AG08395 (cell line): ENCODE data around the gene NEAT1.
A peak's percentile ranks its signal among the peaks of the same experiment; 100 is the strongest.
"Not testable (repeated sequence)": the region's sequence is repeated elsewhere in the genome, so short reads cannot be mapped to it uniquely, and the experiment has no call there.

ENCODE experiments used
- DNase-seq: peaks from one replicate; pipeline ENCODE4 v3.0.0; 2012; ENCODE audit warnings: mixed read lengths, low spot score

The NEAT1 gene

DNA sequence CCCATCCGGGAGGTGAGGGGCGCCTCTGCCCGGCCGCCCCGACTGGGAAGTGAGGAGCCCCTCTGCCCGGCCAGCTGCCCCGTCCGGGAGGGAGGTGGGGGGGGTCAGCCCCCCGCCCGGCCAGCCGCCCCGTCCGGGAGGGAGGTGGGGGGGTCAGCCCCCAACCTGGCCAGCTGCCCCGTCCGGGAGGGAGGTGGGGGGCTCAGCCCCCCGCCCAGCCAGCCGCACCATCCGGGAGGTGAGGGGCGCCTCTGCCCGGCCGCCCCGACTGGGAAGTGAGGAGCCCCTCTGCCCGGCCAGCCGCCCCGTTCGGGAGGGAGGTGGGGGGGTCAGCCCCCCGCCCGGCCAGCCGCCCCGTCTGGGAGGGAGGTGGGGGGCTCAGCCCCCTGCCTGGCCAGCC, 28.7 kb downstream of the NEAT1 start:
- not testable (repeated sequence) for DNase-seq

DNA sequence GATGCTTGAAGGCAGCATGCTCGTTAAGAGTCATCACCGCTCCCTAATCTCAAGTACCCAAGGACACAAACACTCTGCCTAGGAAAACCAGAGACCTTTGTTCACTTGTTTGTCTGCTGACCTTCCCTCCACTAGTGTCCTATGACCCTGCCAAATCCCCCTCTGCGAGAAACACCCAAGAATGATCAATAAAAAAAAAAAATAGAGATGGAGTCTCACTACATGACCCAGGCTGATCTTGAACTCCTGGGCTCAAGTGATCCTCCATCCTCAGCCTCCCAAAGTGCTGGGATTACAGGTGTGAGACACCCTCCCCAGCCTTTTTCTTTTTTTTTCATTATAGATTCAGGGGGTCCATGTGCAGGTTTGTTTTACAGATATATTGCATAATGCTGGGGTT, 29.7 kb downstream of the NEAT1 start:
- DNase-seq = not testable (repeated sequence)

DNA sequence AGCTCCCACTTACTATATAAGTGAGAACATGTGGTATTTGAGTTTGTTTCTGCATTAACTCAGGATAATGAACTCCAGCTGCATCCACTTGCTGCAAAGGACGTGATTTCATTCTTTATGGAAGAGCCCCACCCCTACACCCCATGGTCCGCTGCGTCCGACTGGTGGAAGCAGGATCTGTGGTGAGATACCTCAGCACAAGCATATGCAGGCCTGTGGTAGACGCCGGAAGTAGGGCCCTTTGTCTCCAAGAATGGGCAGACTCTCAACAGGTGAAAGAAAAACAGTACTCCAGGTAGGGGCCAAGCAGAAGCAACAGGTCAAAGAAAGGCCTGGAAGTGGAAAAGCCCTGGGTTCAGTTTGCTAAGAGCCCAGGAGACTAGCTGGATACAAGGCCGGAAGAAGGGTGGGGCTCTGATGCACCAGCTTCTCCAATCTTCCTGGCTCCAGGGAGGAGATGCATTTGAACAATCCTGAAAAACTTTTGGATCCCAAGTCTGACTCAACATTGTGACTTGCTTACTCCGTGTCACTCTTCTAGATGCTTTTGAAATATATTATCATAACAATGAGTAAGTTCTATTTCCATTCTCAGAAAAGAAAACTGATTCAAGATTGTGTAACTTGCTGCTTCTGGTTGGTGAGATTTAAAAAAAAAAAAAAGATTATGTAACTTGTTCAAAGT, 30.4 kb downstream of the NEAT1 start:
- DNase-seq = peak; percentile 67

DNA sequence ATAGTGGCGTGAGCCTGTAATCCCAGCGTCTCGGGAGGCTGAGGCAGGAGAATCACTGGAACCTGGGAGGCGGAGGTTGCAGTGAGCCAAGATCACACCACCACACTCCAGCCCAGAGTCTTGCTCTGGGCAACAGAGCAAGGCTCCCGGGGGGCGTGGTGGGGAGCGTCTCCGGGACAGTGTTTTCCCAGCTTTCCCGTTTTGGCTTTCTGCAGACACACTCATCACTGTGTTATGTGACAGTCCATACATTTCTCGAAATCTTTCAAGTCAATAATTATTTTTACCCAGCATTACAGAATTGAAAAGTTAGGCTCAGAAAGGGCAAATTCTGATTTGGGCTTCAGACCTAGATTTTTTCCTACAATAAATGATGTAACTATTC, 31.7 kb downstream of the NEAT1 start:
- DNase-seq = peak; percentile 41

DNA sequence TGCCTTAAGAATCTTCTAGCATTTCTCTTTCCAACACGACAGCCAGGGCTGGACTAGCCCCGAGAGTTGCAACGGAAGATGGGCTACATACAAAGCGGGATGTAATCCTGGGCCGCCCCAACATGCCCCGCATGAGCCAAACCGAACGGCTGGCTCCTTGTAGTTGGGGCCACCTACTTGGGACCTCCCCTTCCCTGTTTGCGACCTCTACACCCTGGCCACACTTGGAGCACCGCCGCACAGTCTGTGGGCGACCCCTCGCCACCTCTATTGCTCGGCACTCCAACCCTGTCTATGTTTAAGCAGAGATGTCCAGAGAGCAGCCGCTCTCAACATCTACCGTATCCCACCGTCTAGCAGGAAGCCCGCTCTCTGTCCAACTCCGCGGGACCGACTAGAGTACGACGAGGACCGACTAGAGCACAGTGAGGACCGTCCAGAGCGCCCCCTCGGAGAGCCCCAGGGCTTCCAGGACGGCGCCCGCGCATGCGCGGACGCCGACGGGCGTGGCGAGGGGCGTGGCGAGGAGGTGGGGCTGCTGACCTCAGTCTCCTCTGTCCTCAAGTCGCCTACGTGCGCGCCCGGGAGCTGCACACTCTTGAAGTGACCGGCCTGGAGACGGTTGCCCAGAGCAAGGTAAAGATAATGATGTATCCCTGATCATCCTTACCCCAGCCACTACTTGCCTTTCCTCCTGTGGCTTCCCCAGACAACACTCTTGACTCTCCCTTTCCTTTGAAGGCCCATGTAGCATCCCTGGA, 32.3 kb downstream of the NEAT1 start:
- DNase-seq = peak; percentile 96

DNA sequence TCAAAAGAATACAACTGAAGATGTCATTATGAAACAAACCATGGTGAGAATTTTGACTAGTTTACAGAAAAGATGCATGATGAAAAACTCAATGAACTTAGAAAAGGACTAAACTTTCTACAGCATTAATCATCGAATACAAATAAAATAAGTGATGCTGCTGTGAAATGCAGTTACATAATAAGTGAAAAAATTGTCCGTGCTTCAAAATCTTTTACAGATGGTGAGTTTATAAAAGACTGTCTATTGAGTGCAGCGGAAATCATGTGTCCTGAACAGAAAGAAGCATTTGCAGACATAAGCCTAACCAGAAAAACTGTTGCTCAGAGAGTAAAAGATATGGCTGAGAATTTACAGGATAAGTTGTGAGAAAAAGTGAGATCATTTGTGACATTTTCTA, 33.8 kb downstream of the NEAT1 start:
- DNase-seq = peak; percentile 29

DNA sequence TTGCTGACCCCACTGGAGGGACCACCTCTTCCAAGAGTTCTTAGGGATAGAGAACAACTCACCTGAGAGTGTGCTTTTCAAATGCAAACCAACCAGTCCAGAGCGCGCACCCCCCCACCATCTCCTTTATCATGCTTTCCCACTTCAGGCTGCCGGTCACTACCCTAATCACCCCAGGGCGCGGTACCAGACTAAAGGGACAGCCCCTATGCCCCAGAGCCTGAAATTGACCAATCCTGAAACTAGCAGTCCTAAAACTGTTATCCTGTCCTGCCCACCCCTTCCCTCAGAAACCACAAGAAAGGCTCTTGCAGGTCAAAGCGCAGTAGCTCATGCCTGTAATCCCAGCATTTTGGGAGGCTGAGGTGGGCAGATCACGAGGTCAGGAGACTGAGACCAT, 37.0 kb downstream of the NEAT1 start:
- DNase-seq = no peak

DNA sequence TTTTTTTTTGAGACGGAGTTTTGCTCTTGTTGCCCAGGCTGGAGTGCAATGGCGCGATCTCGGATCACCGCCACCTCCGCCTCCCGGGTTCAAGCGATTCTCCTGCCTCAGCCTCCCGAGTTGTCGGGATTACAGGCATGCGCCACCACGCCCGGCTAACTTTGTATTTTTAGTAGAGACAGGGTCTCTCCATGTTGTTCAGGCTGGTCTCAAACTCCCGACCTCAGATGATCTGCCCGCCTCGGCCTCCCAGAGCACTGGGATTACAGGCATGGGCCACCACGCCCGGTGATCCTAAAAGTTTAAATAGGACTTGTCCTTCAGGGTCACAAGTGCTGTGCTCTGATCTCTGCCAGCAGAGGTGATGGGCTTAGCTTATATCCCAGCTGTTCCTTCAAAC, 42.9 kb downstream of the NEAT1 start:
- not testable (repeated sequence) for DNase-seq

DNA sequence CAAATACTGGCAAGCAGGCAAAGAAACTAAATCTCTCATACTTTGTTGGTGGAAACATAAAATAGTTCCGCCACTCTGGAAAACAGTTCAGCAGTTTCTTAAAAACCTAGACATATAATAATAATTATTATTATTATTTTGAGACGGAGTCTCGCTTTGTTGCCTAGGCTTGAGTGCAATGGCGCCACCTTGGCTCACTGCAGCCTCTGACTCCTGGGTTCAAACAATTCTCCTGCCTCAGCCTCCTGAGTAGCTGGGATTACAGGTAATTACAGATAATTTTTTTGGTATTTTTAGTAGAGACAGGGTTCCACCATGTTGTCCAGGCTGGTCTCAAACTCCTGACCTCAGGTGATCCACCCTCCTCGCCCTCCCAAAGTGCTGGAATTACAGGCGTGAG, 44.7 kb downstream of the NEAT1 start:
- DNase-seq = not testable (repeated sequence)

DNA sequence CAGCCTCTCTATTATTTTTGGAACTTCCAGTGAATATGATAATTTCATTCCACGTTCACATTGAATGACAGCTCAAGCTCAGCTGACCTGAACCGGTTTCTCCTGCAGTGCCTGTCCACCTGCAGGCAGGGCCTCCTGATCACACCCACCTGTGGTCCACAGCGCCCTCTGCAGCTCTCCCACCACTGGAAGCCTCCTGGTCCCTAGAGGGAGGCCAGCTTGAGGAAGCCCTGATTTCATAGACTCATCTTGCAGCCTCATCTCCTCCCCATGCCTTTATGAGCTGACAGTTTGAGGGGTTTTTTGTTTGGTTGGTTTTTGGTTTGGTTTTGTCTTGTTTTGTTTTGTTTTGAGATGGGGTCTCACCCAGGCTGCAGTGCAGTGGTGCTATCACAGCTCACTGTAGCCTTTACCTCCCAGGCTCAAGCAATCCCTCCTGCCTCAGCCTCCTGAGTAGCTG, 46.3 kb downstream of the NEAT1 start:
- DNase-seq = peak; percentile 4

DNA sequence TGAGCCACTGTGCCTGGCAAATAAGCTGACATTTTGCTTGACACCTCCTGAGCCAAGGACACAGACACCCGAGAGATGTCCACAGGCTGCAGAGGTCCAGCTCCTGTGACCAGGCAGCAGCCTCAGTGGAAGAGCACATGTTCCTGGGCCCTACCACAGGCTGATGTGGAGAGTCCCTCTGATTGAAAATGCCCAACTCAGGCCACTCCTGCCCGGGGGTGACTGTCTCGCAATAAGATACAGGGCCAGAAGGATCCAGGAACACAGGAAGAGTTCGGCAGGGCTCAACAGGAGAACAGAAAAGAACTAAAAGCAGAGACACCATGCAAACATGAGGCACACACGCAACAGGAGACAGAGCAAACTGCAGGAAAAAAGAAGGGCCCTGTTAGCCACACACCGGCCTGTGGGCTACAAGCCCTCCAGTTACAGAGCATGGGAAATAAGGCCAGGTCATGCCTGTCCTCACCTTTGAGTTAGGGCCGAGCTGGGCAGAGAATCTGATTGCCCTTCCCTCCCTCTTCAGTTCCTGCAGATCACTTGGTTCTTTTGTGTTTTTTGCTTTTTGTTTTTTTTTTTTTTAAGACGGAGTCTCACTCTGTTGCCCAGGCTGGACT, 47.9 kb downstream of the NEAT1 start:
- no peak for DNase-seq

DNA sequence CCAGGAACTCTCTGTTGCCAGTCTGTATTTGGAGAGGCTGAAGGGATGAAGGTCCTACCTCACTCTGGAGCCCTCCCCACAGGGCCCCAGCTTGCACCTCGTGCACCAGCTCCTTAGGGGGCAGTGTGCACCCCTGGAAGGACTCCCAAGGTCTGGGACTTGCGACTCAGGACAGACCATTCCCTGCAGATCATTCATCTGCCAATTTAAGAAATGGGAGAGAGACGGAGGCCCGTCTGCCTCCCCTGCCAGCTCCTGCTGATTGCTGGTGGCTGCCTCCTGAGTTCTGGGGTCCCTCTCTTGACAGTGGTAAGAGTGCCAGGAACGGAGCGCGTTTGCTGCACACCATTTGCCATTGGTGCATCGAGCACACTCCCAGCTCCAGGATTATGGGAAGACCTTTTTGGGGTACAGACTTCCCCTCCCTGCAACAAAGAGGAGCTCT, 48.9 kb downstream of the NEAT1 start:
- DNase-seq = peak; percentile 64

DNA sequence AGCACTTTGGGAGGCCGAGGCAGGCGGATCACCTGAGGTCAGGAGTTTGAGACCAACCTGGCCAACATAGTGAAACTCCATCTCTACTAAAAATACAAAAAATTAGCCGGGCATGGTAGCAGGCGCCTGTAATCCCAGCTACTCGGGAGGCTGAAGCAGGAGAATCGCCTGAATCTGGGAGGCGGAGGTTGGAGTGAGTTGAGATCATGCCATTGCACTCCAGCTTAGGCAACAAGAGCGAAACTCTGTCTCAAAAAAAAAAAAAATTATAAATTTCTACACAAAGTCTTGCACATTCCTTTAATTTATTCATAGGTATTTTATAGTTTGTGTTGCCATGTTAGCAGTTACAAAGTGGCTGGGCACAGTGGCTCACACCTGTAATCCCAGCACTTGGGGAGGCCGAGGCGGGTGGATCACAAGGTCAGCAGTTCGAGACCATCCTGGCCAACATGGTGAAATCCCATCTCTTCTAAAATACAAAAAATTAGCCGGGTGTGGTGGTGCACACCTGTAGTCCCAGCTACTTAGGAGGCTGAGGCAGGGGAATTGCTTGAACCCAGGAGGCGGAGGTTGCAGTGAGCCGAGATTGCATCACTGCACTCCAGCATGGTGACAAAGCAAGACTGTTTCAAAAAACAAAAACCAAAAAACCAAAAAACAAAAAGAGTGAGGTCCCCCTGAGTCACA, 50.1 kb downstream of the NEAT1 start:
- not testable (repeated sequence) for DNase-seq

DNA sequence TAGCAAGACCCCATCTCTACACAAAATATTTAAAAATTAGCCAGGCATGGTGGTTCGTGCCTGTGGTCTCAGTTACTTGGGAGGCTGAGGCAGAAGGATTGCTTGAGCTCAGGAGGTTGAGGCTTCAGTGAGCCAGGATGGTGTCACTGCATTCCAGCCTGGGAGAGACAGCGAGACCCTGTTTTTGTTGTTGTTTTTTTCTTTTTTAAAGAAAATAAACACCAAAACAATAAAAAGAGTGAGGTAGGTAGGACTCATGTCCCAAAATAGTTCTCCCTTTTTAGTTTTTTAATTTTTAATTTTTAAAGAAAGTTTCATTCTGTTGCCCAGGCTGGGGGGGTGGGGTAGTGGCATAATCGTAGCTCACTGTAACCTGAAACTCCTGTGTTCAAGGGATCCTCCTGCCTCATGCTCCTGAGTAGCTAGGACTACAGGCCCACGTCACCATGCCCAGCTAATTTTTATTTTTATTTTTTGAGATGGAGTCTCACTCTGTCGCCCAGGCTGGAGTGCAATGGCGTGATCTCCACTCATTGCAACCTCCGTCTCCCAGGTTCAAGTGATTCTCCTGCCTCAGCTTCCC, 50.8 kb downstream of the NEAT1 start:
- DNase-seq = no peak

DNA sequence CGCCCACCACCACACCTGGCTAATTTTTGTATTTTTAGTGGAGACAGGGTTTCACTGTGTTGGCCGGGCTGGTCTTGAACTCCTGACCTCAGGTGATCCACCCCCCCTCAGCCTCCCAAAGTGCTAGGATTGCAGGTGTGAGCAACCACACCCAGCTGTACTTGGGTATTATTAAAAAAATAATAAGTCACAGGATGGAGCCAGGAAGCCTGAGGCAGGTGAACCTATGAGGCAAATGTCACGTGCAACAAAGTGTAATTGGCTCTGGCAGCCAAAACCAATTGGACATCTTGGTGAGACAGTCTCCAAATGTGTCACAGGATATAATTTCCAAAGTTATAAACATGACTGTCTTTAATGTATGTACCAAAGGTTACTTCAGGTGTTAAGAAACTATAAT, 52.3 kb downstream of the NEAT1 start:
- DNase-seq = no peak

DNA sequence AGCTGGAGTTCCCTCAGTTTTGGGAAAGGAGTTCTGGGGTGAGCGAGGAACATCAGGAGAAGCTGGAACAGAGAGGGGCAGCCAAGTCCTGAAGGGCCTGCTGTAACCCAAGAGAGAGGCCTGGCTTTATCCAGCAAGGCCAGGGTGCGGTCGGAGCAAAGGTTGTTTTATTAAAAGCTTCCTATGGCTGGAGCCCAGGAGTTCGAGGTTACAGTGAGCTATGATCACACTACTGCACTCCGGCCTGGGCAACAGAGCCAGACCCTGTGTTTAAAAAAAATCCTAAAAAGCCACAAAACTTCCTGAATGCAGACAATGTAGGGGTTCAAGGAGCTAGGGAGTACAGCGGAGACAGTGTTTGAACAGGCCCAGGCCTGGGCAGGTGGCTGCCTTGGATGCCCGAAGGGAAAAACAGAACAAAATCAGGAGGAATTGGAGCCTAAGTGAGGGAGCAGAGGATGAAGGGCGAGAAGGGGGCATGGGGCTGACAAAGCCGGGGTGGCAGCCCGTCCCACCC, 54.1 kb downstream of the NEAT1 start:
- no peak for DNase-seq

DNA sequence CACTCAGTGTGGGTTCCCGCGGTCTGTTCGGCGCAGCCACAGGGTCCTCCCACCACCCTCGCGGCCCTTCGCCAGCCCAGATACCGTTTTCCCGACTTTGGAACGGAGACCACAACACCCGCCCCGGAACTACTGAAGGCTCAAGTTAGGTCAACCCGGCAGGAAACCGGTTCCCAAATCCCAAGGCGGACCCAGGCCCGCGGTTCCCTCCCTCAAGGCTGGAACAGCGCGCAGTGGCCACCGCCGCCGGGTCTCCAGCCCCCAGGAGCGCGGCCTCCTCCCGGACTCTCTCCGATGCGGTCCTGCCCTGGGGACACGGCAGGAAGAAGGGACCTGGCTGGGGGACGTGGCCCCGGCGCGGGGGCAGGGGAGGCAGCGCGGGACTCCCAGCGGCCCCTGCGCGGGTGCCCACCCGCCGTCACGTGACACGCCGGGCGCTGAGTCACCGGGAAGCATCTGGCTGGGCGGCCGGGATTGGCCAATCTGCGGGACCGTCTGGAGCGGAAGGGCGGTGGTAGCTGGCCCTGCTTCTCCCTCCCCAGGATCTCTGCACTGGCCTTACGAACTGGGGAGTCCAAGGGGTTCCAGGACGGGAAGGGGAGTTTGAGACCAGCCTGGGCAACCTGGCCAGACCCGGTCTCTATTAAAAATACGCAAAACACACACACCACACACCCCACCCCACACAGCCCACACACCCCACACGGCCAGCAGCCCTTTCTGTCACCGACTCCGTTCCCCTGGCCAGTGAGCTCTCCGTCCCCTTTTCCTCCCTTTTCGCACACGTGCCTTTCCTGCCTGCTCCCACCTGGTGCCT, 54.8 kb downstream of the NEAT1 start:
- DNase-seq = peak; percentile 90

DNA sequence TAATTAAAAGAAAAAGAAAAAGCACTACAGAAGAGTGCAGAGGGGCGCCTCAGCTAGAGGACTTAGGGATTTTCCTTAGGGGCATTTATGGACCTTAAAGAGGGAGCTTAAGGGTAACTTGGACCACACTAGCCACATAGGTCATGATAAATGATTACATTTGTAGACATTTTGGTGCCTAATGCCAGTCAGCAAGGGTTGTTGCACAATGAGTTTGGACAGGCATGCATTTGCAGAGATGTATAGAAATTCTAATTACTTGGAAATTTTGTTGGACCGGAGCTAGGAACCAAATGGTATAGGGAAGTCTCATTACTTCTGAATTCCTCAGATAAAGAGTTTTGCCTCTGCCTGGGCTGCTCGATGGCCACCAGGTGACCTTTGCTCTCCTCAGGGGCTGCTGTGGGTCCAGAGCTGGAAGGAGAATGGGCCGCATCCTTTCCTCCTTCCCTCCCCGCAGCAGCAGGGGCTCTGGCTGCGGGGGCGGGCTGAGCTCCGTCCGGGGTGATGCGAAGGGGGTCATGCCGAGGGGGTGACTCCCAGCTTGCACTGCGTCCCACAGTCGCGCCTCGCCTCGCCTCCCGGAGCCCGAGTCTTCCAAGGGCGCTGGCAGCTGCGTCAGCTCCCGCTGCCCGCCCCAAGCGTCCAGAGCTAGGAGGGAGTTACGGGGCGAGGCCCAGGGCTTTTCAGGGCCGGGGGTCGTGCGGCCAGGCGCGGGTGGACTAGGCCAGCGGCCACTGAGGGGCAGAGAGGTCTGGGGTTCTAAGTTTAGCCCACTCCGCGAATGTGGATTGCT, 56.0 kb downstream of the NEAT1 start:
- DNase-seq = no peak

DNA sequence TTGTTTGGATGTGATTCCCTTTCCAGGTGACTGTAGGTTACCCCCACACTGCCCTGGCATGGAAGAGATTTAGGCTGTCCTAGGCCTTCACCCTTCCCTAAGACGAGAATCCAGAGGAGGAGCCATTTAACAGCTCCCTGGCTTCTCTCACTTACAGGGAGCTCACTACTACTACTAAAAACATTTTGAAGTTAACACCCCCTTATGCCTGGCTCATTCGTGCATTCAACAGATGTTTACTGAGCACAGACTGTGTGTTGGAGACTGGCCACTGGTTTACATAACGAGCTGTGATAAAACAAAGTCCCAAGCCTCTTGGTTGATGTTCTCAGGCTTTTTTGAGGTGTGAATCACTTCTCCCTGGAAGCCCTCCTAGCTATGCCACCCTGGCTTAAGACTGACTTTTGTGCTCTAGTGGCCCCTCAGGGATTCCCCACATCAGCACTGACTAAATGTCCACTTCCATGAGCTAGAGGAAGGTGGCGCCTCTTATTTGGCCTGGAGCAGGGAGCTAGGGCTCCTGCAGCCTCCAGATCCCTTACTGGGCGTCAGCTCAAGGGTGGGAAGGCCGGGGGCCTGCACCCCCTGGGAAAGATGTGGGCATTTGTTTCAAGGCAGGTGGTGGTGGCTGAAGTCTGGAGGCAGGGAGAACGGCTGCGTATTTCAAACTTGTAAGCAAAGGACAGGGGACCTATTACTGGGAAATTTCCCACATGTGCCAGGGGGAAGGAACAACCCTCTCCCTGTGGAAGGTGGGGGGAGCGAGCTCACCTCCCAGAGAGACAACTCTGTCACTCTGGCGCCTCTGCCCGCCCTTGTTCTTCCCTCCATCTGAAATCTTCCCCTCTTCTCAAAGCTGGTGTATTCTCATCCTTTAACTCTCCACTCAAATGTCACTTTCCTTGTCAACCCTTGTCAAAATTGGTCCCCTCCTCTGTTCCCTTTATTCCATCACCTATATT, 56.9 kb downstream of the NEAT1 start:
- peak; percentile 69 for DNase-seq
